T-helper 1 cell treated with Interleukin-12 subunit alpha and Interleukin-12 subunit beta and Interleukin-4 antibody, amounts not matched to agents 30 ng/mL and 1 ng/mL, for 36 hours (primary cell): ENCODE results near the gene MAFG. TPM values are rescaled to one million over a fixed set of nuclear protein-coding genes. Genes with fewer than 3 reads are reported as not detected.
"Not testable (repeated sequence)": the region's sequence is repeated elsewhere in the genome, so short reads cannot be mapped to it uniquely, and the experiment has no call there.

Experiments used
- intact Hi-C: fragments of 100-400 bp; cut with micrococcal nuclease; formaldehyde crosslinking; loops from one replicate; pipeline ENCODE4 v1.15.1; 2024
- total RNA-seq: library from RNA; stranded (reverse); gene quantifications from 2 replicates; pipeline ENCODE4 v1.2.3, GENCODE V29; 2022

Gene MAFG
- total RNA-seq, 1 donor from 2014 or later: 26.2 TPM

GRCh38 chr17:81959362-81960129 lies 32.0 kb upstream of the MAFG start:
- intact Hi-C loops: loop anchor here (1.0 to 2.0 kb wide), 2 partner anchors 62 to 195 kb away; no protein-coding TSS in a partner anchor

- intact Hi-C loops: loop anchor here (1.0 to 2.0 kb wide), 2 partner anchors 63 to 196 kb away; no protein-coding TSS in a partner anchor
Observed at GRCh38 chr17:81958633-81959342, 31.3 kb upstream of the MAFG start.

GRCh38 chr17:81957691-81958432 lies 30.3 kb upstream of the MAFG start:
- intact Hi-C loops: loop anchor here (2.0 kb wide), 1 partner anchor 197 kb away; no protein-coding TSS in a partner anchor

GRCh38 chr17:81956607-81957589 lies 29.4 kb upstream of the MAFG start:
- intact Hi-C loops: no loop called here

GRCh38 chr17:81955756-81956544 lies 28.4 kb upstream of the MAFG start:
- intact Hi-C loops: no loop called here

GRCh38 chr17:81955058-81955681 lies 27.6 kb upstream of the MAFG start:
- intact Hi-C loops: no loop called here

- intact Hi-C loops: no loop called here
Observed at GRCh38 chr17:81954131-81955057, 26.9 kb upstream of the MAFG start.

- intact Hi-C loops: not testable (repeated sequence)
Observed at GRCh38 chr17:81953443-81953842, 25.9 kb upstream of the MAFG start.

- intact Hi-C loops: no loop called here
Observed at GRCh38 chr17:81952792-81953228, 25.3 kb upstream of the MAFG start.

GRCh38 chr17:81951785-81952684 lies 24.5 kb upstream of the MAFG start:
- intact Hi-C loops: no loop called here

- intact Hi-C loops: no loop called here
Observed at GRCh38 chr17:81950501-81950900, 23.0 kb upstream of the MAFG start.

- intact Hi-C loops: no loop called here
Observed at GRCh38 chr17:81948635-81949378, 21.3 kb upstream of the MAFG start.

GRCh38 chr17:81947189-81947588 lies 19.7 kb upstream of the MAFG start, which contains the start of gene MYADML2:
Gene MYADML2, minus strand, starts transcription at chr17:81947233. Its CDS starts 5,492 bp downstream, at chr17:81941741.
- intact Hi-C loops: no loop called here

- intact Hi-C loops: no loop called here
Observed at GRCh38 chr17:81944858-81945257, 17.3 kb upstream of the MAFG start.

- intact Hi-C loops: no loop called here
Observed at GRCh38 chr17:81942167-81942553, 14.6 kb upstream of the MAFG start.

GRCh38 chr17:81941484-81942166 lies 14.1 kb upstream of the MAFG start:
- intact Hi-C loops: no loop called here
